Measurements from ENCODE around the gene WDR64. TPM values are rescaled to one million over a fixed set of nuclear protein-coding genes. Genes with fewer than 3 reads are reported as not detected.

The WDR64 gene
- total RNA-seq, 1 donor from 2014 or later = not detected

GRCh38 chr1:241630899-241631298, 21.2 kb upstream of the WDR64 start:
- no peak for DNase-seq (ENCODE audit: low spot score)

GRCh38 chr1:241631674-241632073, 20.4 kb upstream of the WDR64 start:
- DNase-seq (ENCODE audit: low spot score) = no peak

- DNase-seq (ENCODE audit: low spot score) = no peak
Observed at GRCh38 chr1:241632987-241633386, 19.1 kb upstream of the WDR64 start.

GRCh38 chr1:241635556-241636152, 16.4 kb upstream of the WDR64 start:
- DNase-seq (ENCODE audit: low spot score) = no peak

GRCh38 chr1:241636291-241636690, 15.8 kb upstream of the WDR64 start:
- no peak for DNase-seq (ENCODE audit: low spot score)

- no peak for DNase-seq (ENCODE audit: low spot score)
Observed at GRCh38 chr1:241637046-241637590, 15.0 kb upstream of the WDR64 start.

GRCh38 chr1:241637604-241638003, 14.5 kb upstream of the WDR64 start:
- DNase-seq (ENCODE audit: low spot score) = no peak

- no peak for DNase-seq (ENCODE audit: low spot score)
Observed at GRCh38 chr1:241638099-241638682, 13.9 kb upstream of the WDR64 start.

GRCh38 chr1:241638909-241639622, 13.0 kb upstream of the WDR64 start:
- DNase-seq (ENCODE audit: low spot score) = no peak

GRCh38 chr1:241639623-241640148, 12.4 kb upstream of the WDR64 start:
- peak; percentile 44 for DNase-seq (ENCODE audit: low spot score)

DNA sequence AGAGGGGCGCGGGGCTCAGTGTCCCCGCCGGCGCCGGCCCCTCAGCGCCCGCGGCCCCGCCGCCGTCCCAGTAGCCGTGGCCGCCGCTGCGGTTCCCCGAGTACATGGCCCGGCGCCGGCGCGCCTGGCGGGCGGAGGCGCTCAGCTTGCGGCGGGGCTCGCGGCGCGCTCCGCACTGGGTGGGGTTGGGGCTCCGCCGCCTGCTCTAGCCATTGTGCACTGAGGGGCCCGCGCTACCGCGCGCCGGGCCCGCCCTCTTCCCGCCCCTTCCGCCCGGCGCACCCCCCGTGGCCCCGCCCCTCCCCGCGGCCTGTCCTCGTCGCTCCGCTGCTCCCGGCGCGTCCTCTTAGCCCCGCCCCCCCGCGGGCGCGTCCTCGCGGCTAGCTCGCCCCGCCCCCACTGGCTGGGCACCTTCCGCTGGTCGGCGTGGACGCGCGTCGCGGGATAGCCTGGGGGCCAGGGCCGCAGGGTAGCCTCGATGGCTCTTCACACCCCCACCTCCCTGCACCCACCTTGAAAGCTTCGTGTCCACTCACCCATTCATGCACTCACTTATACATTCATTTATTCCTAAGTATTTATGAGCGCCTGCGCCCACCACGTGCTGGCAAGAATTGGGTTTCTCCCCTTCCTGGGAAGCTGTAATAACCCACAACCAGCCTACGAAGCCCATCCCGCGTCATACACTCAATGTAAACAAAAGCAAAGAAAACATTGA, 11.8 kb upstream of the WDR64 start, which contains the start of the genes CHML and OPN3:
CHML (minus strand) TSS at position 221 of the 718 bp plus-strand sequence. CDS start 4,603 bp downstream, outside the sequence.
OPN3 (minus strand) TSS at position 221 of the 718 bp plus-strand sequence; CDS start at position 106, 115 bp downstream.
- DNase-seq (ENCODE audit: low spot score) = peak; percentile 94

DNA sequence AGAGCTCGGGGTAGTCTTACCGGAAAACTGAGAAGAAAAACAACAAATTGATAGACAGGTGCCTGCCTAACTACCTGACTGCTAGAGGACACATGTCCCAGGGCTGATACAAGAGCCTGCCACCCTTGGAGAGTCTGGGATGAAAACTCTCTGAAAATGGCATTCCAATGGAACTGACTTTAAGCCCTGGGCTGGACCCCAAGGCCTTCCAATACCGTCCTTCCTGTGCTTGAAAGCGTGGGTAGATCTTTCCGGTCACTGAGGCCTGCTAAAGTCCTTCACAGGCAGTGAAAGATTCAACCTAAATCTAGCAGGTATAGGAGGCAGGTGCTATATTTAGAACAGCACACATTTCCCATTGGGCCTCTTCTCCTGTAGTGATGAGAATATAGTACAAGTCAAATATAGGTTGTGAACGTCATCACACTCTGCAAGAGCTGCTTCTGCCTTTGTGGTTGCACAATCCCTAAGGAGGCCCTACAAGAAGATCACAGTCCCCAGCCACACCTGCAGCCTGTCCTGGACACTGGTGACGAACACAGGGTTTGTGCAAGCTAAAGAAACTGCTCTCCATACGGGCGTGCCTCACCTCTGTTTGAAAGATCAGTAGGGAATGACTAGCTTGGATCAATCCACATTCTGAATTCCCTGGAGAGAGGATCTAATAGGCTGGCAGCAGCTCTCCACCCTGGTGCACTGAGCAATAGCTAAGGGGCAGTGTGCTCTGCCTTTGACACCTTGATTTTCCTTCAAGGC, 11.0 kb upstream of the WDR64 start:
- DNase-seq (ENCODE audit: low spot score) = no peak

GRCh38 chr1:241641773-241642592, 10.1 kb upstream of the WDR64 start:
- no peak for DNase-seq (ENCODE audit: low spot score)

- no peak for DNase-seq (ENCODE audit: low spot score)
Observed at GRCh38 chr1:241642593-241642944, 9.5 kb upstream of the WDR64 start.

DNA sequence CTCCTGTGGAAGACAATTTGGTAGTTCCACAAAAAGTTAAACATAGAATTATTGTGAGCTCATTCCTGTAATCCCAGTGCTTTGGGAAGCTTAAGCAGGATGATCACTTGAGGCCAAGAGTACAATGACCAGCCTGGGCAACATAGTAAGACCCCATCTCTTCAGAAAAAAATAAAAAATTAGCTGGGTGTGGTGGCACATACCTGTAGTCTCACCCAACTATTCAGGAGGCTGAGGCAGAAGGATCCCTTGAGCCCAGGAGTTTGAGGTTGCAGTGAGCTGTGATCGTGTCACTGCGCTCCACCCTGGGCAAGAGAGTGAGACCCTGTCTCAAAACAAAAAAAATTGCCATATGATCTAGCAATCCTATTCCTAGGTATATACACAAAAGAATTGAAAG, 7.8 kb upstream of the WDR64 start:
- DNase-seq (ENCODE audit: low spot score) = no peak

DNA sequence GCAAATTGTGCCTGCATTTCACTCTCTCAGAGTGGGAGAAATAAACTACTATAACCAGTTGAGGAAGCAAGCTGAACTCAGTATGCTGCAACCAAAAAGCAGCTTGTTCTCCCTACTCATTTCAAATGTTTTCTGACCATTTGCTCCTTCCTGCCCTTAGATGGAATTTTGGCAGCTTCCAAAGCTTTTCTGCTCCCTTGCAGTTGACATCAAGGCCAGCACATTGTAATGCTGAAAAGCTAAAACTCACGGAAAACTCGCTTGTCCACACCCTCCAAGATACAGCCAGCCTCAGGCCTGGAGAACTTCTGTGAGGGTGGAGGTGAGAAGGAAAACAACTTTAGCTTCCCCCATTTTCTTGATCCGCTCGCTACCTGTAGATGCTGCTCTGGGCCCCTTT, 6.9 kb upstream of the WDR64 start:
- DNase-seq (ENCODE audit: low spot score) = no peak

- no peak for DNase-seq (ENCODE audit: low spot score)
Observed at GRCh38 chr1:241646201-241646600, 5.9 kb upstream of the WDR64 start.

- DNase-seq (ENCODE audit: low spot score) = no peak
Observed at GRCh38 chr1:241647658-241648057, 4.4 kb upstream of the WDR64 start.

DNA sequence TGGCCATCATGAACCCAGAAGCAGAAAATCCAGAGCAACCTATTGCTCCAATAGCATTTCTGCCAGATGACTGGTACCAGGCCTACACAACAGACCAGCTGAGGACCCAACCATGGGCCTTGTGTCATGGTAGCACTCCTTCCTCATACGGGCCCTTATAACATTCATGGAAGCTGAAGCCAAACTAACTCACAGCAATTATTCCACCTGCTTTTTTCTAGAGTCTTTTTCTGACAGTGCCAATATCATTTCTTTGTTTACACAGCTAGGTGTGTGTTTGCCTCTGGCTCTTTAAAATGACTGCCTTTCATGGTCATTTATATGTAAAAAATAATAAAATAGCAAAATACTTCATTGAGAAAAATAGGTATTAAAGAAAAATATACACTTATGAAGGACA, 3.9 kb upstream of the WDR64 start:
- no peak for DNase-seq (ENCODE audit: low spot score)

- DNase-seq (ENCODE audit: low spot score) = no peak
Observed at GRCh38 chr1:241654019-241654418, 1.9 kb downstream of the WDR64 start.
